GM21390 (cell line): ENCODE data around the gene PEX11A.
A peak's percentile ranks its signal among the peaks of the same experiment; 100 is the strongest.

Source experiments
- ATAC-seq: cut with Tn5 transposase; IDR thresholded peaks from one replicate; pipeline ENCODE4 v1.9.1; 2021; ENCODE audit not compliant: unreplicated experiment

Gene PEX11A

GRCh38 chr15:89657686-89658200, 32.8 kb downstream of the PEX11A start:
- no peak for ATAC-seq

- no peak for ATAC-seq
These were observed 34.3 kb downstream of the PEX11A start for GRCh38 chr15:89656116-89656815.

- no peak for ATAC-seq
These were observed 35.4 kb downstream of the PEX11A start, which contains the start of gene KIF7 for GRCh38 chr15:89654847-89655805. Gene KIF7 (minus strand): TSS chr15:89655467. CDS start chr15:89652930, 2,537 bp downstream.

GRCh38 chr15:89654301-89654761, 36.2 kb downstream of the PEX11A start:
- no peak for ATAC-seq

GRCh38 chr15:89653578-89653977, 37.0 kb downstream of the PEX11A start:
- no peak for ATAC-seq

- ATAC-seq: no peak
These were observed 37.9 kb downstream of the PEX11A start for GRCh38 chr15:89652666-89653065.

- no peak for ATAC-seq
These were observed 38.4 kb downstream of the PEX11A start for GRCh38 chr15:89652131-89652530.

GRCh38 chr15:89649716-89650115, 40.8 kb downstream of the PEX11A start:
- no peak for ATAC-seq

- no peak for ATAC-seq
These were observed 41.4 kb downstream of the PEX11A start for GRCh38 chr15:89649013-89649625.

GRCh38 chr15:89648106-89649012, 42.2 kb downstream of the PEX11A start:
- ATAC-seq: no peak

GRCh38 chr15:89647191-89647851, 43.2 kb downstream of the PEX11A start:
- ATAC-seq: peak; percentile 53

GRCh38 chr15:89646416-89647141, 44.0 kb downstream of the PEX11A start:
- no peak for ATAC-seq

GRCh38 chr15:89645680-89646079, 44.9 kb downstream of the PEX11A start:
- ATAC-seq: no peak

- no peak for ATAC-seq
These were observed 48.4 kb downstream of the PEX11A start for GRCh38 chr15:89642106-89642505.

- ATAC-seq: no peak
These were observed 49.5 kb downstream of the PEX11A start for GRCh38 chr15:89641053-89641452.

- no peak for ATAC-seq
These were observed 50.3 kb downstream of the PEX11A start for GRCh38 chr15:89640245-89640644.

- no peak for ATAC-seq
These were observed 57.0 kb downstream of the PEX11A start for GRCh38 chr15:89633585-89633984.

GRCh38 chr15:89632563-89633430, 57.8 kb downstream of the PEX11A start:
- ATAC-seq: no peak
